NB4 (cell line): ENCODE measurements around the gene IL13.

Experiments
- POLR2A ChIP-seq: IDR thresholded peaks from 2 replicates; pipeline ENCODE4 v1.6.1; 2011; ENCODE audit warnings: mild to moderate bottlenecking; ENCODE audit not compliant: insufficient read length; ENCODE audit errors: extremely low read depth
- TF ChIP-seq, protein P1 (sequence below): IDR thresholded peaks from 2 replicates; pipeline ENCODE4 v1.6.1; 2011; ENCODE audit warnings: low read depth, low read length

DNA sequence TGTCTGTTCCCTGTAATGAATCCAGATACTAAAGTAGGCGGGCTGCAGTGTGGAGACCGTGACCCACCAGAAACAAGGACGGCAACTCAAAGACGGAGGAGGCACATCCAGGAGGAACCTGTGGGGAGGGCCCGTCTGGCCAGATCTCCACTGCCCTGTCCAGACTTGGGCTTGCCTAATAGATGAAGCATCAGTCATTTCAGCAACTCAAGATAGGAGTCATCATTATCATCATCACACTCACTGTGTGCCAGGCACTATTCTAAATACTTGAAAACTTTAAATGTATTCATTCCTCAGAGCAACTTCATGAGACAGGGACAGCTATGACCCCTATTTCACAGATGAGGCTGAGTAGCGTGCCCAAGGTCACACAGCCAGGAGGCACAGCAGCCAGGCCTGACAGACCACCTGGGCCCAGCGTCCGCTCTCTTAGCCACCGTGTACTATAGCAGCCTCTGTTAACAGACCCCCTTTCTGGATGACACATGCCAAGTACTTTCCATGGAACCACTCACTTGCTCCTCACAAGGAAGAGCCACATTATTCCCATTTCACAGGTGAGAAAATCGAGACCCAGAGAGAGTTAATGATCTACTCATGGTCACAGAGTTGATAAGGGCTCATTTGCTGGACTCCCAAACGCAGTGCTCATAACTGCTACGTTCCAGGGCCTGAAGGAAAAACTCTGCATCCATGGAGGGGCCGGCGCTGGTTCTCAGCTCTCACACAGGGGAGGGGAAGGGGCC, 10.9 kb downstream of the IL13 start:
- TF ChIP-seq, protein P1, sequence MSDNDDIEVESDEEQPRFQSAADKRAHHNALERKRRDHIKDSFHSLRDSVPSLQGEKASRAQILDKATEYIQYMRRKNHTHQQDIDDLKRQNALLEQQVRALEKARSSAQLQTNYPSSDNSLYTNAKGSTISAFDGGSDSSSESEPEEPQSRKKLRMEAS = no peak
- TF ChIP-seq POLR2A = no peak
